ES-I3 (cell line): ENCODE results near the gene RARS2.

Source experiments
- H3K36me3 ChIP-seq: 2 replicates; pipeline ENCODE4 v1.6.1; 2013; ENCODE audit warnings: mild to moderate bottlenecking, low read length, control low read depth, moderate library complexity; ENCODE audit not compliant: insufficient read depth
- H3K4me1 ChIP-seq: 2 replicates; pipeline ENCODE4 v1.6.1; 2013; ENCODE audit warnings: mild to moderate bottlenecking, control low read depth, low read length; ENCODE audit not compliant: insufficient read depth
- H3K9ac ChIP-seq: 2 replicates; pipeline ENCODE4 v1.6.1; 2013; ENCODE audit warnings: low read depth, mild to moderate bottlenecking, low read length, moderate library complexity
- H3K9me3 ChIP-seq: 2 replicates; pipeline ENCODE4 v1.6.1; 2013; ENCODE audit warnings: mild to moderate bottlenecking, low read length, moderate library complexity; ENCODE audit not compliant: control insufficient read depth, insufficient read depth

Gene RARS2

DNA sequence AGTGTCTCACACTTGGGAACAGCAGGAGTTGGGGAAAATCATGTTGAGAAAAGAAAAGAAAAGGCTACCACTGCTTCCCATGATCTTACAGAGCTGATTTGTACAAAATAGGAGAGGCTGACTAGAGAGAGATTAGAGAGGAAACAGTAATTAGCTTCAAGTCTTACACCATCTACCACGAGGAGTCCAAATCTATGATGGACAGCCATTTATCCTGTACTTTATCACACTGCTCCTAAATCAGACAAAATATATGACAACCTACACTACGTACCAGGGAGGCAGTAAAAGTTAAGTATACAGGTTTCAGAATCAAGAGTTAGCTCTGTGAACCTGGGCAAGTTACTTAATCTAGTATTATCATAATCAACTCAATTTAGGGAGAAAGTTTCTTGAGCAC, 38.0 kb downstream of the RARS2 start:
- H3K9me3 ChIP-seq: no peaks in the 10 kb centered on the region
- no peaks in the 10 kb centered on the region for H3K4me1 ChIP-seq
- no peak overlapping the region for H3K9ac ChIP-seq
- H3K36me3 ChIP-seq: peaks cover 4% of the 10 kb centered on the region; the same call in 1 of the 2 replicates

GRCh38 chr6:87544474-87544735, 45.4 kb downstream of the RARS2 start:
- Histone ChIP-seq H3K9me3 (peaks cover 4% of the 10 kb centered on the region; the same call in 1 of the 2 replicates), H3K9ac (no peak overlapping the region), H3K36me3 (peaks cover 27% of the 10 kb centered on the region), H3K4me1 (no peaks in the 10 kb centered on the region)

DNA sequence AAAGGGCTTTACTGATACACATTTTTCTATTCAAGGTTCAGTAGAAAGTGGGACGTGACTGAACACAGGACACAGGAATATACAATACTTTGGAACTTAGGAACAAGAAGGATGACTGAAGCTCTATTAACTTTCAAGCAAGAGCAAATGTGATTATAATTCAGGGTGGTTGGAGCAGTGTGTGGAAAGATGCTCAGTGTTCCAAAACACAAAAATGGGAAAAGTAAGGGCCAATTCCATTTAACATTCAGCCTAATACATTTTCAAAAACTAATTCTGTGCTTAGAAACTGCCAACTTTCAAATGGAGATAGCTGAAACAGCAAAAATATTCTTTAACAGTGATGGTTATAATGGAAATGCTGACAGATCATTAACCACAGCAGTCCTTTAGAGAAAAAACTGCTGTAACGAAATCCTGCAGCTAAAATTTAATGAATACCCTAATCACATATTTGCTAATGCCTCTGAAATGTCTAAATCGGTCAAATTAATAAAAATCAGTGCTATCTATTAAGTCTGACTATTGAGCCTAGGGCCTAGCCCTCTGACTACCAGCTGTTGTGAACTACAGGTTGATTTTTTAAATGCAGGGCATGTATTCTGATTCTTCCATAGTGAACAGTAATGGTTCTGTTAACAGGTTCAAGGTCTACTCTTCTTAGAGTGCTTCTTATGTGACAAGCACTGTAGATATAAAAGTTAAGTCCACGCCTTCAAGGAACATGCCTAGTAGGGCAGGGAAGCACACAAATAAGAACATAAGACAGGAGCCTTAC, 45.9 kb downstream of the RARS2 start:
- peaks cover 4% of the 10 kb centered on the region; the same call in 1 of the 2 replicates for H3K9me3 ChIP-seq
- H3K9ac ChIP-seq: no peak overlapping the region
- H3K36me3 ChIP-seq: peaks cover 31% of the 10 kb centered on the region
- H3K4me1 ChIP-seq: no peaks in the 10 kb centered on the region

DNA sequence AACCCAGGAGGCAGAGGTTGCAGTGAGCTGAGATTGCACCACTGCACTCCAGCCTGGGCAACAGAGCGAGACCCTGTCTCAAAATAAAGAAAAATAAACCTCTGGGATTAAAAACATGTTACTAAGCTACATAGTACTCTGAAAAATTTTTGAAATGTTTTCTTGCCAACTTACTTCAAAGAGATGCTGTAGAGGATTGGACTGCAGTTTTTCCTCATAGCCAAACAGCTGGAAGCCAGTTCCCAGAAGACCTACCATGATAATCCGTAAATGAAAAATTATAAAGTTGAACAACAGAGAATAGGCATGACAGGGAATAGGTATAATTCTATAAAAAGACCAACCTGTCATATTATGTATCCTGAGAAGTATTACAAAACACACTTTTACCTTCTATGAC, 48.0 kb downstream of the RARS2 start:
- no peaks in the 10 kb centered on the region for H3K4me1 ChIP-seq
- peaks cover 4% of the 10 kb centered on the region; the same call in 1 of the 2 replicates for H3K9me3 ChIP-seq
- no peak overlapping the region for H3K9ac ChIP-seq
- peaks cover 31% of the 10 kb centered on the region for H3K36me3 ChIP-seq

DNA sequence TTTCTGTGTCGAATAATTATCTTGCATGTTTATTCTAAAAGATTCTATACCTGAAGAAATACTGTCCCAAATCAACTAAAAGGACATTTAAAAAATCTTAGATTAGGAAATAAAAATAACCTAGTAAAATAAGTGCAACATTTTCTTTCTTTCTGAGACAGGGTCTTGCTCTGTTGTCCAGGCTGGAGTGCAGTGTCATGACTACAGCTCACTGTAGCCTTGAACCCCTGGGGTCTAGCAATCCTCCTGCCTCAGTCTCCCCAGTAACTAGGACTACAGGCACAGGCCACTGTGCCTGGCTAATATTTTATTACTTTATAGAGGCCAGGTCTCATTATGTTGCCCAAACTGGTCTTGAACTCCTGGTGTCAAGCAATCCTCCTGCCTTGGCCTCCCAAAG, 48.7 kb downstream of the RARS2 start:
- Histone ChIP-seq H3K9ac (no peak overlapping the region), H3K36me3 (peaks cover 31% of the 10 kb centered on the region), H3K9me3 (peaks cover 4% of the 10 kb centered on the region; the same call in 1 of the 2 replicates), H3K4me1 (no peaks in the 10 kb centered on the region)

GRCh38 chr6:87540539-87540938, 49.2 kb downstream of the RARS2 start:
- H3K9ac ChIP-seq: no peak overlapping the region
- peaks cover 31% of the 10 kb centered on the region for H3K36me3 ChIP-seq

GRCh38 chr6:87539554-87539953, 50.2 kb downstream of the RARS2 start:
- H3K36me3 ChIP-seq: peaks cover 24% of the 10 kb centered on the region
- H3K9ac ChIP-seq: no peak overlapping the region
- peaks cover 4% of the 10 kb centered on the region; the same call in 1 of the 2 replicates for H3K9me3 ChIP-seq
- H3K4me1 ChIP-seq: no peaks in the 10 kb centered on the region

More at GRCh38 chr6:87540539-87540938, 49.2 kb downstream of the RARS2 start:
- Histone ChIP-seq H3K4me1 (no peaks in the 10 kb centered on the region), H3K9me3 (peaks cover 4% of the 10 kb centered on the region; the same call in 1 of the 2 replicates)

- no peaks in the 10 kb centered on the region for H3K4me1 ChIP-seq
- peaks cover 23% of the 10 kb centered on the region for H3K36me3 ChIP-seq
- H3K9ac ChIP-seq: no peak overlapping the region
- peaks cover 4% of the 10 kb centered on the region; the same call in 1 of the 2 replicates for H3K9me3 ChIP-seq
Measured at GRCh38 chr6:87538510-87539260, 51.1 kb downstream of the RARS2 start.

- Histone ChIP-seq H3K4me1 (no peaks in the 10 kb centered on the region), H3K36me3 (peaks cover 5% of the 10 kb centered on the region; the same call in 1 of the 2 replicates), H3K9me3 (no peaks in the 10 kb centered on the region), H3K9ac (no peak overlapping the region)
Measured at GRCh38 chr6:87534377-87535047, 55.3 kb downstream of the RARS2 start.

DNA sequence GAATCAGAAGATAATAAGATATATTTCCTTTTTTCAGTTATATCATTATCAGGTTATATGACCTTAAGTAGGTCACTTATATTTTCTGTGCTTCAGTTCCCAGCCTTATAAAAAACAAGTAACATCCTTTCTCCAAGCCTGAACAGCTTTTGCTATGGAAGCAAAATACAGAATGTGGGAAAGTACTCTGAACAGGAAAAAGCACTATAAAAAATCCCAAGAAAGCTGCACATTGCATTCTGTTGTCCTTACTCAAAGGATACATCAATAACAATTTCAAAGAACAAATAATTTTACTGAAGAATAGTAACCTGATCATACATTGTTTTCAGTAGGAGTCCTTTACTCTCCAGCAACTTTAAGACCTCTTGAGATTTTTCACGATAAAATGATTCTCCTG, 60.6 kb downstream of the RARS2 start:
- Histone ChIP-seq H3K36me3 (no peaks in the 10 kb centered on the region), H3K4me1 (no peaks in the 10 kb centered on the region), H3K9ac (no peak overlapping the region), H3K9me3 (no peaks in the 10 kb centered on the region)

- H3K36me3 ChIP-seq: peaks cover 10% of the 10 kb centered on the region
- no peaks in the 10 kb centered on the region for H3K4me1 ChIP-seq
Measured at GRCh38 chr6:87522686-87523085, 67.1 kb downstream of the RARS2 start.

GRCh38 chr6:87518453-87518852, 71.3 kb downstream of the RARS2 start:
- H3K4me1 ChIP-seq: no peaks in the 10 kb centered on the region
- H3K9me3 ChIP-seq: no peaks in the 10 kb centered on the region
- peaks cover 26% of the 10 kb centered on the region for H3K36me3 ChIP-seq
- H3K9ac ChIP-seq: no peak overlapping the region

More at GRCh38 chr6:87522686-87523085, 67.1 kb downstream of the RARS2 start:
- H3K9me3 ChIP-seq: no peaks in the 10 kb centered on the region
- no peak overlapping the region for H3K9ac ChIP-seq

GRCh38 chr6:87514831-87515230, 75.0 kb downstream of the RARS2 start:
- no peaks in the 10 kb centered on the region for H3K9me3 ChIP-seq
- peaks cover 20% of the 10 kb centered on the region for H3K36me3 ChIP-seq
- no peaks in the 10 kb centered on the region for H3K4me1 ChIP-seq
- H3K9ac ChIP-seq: no peak overlapping the region

- Histone ChIP-seq H3K36me3 (no peaks in the 10 kb centered on the region), H3K9ac (no peak overlapping the region), H3K9me3 (no peaks in the 10 kb centered on the region), H3K4me1 (no peaks in the 10 kb centered on the region)
Measured at GRCh38 chr6:87504441-87504840, 85.3 kb downstream of the RARS2 start.
